Right atrium auricular region (tissue), 2 donors: Measurements from ENCODE around the gene CFAP68. TPM values are rescaled to one million over a fixed set of nuclear protein-coding genes. Genes with fewer than 3 reads are reported as not detected.

Experiments
- DNase-seq: peaks from one replicate; pipeline ENCODE4 v3.0.0-alpha.2; 2019; ENCODE audit warnings: low spot score
- H3K27ac ChIP-seq, 2 donors: fragments of 200-600 bp; sonication (generic); 1 replicate in 1 of 2; 2 replicates in 1 of 2; pipeline ENCODE4 v1.5.1; 2016 to 2019
- H3K27me3 ChIP-seq, 2 donors: fragments of 200-600 bp; sonication (generic); one replicate each; pipeline versions ENCODE4 v1.5.1 to v1.6.0; 2017 to 2019
- H3K36me3 ChIP-seq: fragments of 200-600 bp; sonication (generic); one replicate; pipeline ENCODE4 v1.5.1; 2016
- H3K4me1 ChIP-seq, 2 donors: fragments of 200-600 bp; sonication (generic); one replicate each; pipeline versions ENCODE4 v1.5.1 to v1.6.0; 2017 to 2019
- H3K4me3 ChIP-seq, 2 donors: fragments of 200-600 bp; sonication (generic); 1 replicate in 1 of 2; 2 replicates in 1 of 2; pipeline ENCODE4 v1.5.1; 2017 to 2019; ENCODE audit warnings: mild to moderate bottlenecking in 1 of 2, moderate library complexity in 1 of 2
- H3K9me3 ChIP-seq, 2 donors: fragments of 200-600 bp; sonication (generic); one replicate each; pipeline ENCODE4 v1.5.1; 2019
- CTCF ChIP-seq, 2 donors: fragments of 200-600 bp; sonication (generic); IDR thresholded peaks; one replicate each; pipeline ENCODE4 v1.5.1; 2019; ENCODE audit warnings: antibody characterized with exemption in 2 of 2
- total RNA-seq, 2 donors: library from RNA; depleted of rRNA; stranded (reverse); fragments of >200 nt; gene quantifications; one replicate each; pipeline ENCODE4 v1.1.0, GENCODE V29; 2016

CFAP68 gene
- total RNA-seq, 2 donors from 2014 or later, result 27.7 to 40.9 TPM

- Histone ChIP-seq H3K27me3 (no peaks in the 10 kb centered on the region), H3K27ac (peak overlapping the region; percentile 9 to 100), H3K4me3 (no peak overlapping the region), H3K9me3 (no peaks in the 10 kb centered on the region), H3K4me1 (peaks cover 0 to 32% of the 10 kb centered on the region in 2 donors), H3K36me3 (no peaks in the 10 kb centered on the region)
- DNase-seq, result no peak
- no peak for TF ChIP-seq CTCF (IDR thresholded peaks at IDR 0.05)
These were observed 37.4 kb downstream of the CFAP68 start for GRCh38 chr11:111916768-111917167.

DNA sequence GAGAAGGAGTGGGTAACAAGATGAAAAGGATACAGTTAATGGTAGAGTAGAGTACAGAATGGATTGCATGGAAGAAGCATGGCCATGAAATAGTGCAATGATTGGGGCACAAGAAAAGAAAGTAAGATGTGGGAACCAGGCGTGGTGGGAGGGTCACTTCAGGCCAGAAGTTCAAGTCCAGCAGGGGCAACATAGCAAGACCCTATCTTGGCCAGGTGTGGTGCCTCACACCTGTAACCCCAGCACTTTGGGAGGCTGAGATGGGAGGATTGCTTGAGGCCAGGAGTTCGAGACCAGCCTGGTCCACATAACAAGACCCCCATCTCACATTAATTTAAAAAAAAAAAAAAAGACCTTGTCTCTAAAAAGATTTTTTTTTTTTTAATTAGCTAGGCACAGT is 38.0 kb downstream of the CFAP68 start:
- Histone ChIP-seq H3K4me3 (no peak overlapping the region), H3K27ac (peak overlapping the region; percentile 9 to 100), H3K4me1 (peaks cover 0 to 38% of the 10 kb centered on the region in 2 donors), H3K9me3 (no peaks in the 10 kb centered on the region), H3K36me3 (no peaks in the 10 kb centered on the region), H3K27me3 (no peaks in the 10 kb centered on the region)
- no peak for TF ChIP-seq CTCF (IDR thresholded peaks at IDR 0.05)
- no peak for DNase-seq

DNA sequence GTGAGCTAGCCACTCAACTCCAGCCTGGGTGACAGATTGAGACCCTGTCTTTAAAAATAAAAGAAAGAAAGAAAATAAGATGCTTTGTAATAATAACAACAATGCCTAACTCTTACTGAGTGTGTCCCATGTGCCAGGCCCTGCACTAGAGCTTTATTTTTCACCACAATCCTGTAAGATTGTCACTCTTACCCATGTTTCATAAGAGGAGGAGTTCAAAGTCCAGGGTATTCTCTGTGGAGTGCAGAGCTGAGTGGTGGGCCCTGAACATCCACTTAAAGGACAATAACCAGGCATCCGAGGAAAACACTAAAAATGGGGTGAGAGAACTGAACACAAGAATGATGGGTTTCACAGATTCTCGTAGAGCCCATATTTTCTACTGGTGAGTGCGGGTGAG is 38.4 kb downstream of the CFAP68 start:
- Histone ChIP-seq H3K4me3 (no peak overlapping the region), H3K27ac (peak overlapping the region; percentile 70 to 75), H3K9me3 (no peaks in the 10 kb centered on the region), H3K27me3 (no peaks in the 10 kb centered on the region), H3K4me1 (peaks cover 0 to 42% of the 10 kb centered on the region in 2 donors), H3K36me3 (no peaks in the 10 kb centered on the region)
- TF ChIP-seq CTCF (IDR thresholded peaks at IDR 0.05), result no peak
- no peak for DNase-seq

DNA sequence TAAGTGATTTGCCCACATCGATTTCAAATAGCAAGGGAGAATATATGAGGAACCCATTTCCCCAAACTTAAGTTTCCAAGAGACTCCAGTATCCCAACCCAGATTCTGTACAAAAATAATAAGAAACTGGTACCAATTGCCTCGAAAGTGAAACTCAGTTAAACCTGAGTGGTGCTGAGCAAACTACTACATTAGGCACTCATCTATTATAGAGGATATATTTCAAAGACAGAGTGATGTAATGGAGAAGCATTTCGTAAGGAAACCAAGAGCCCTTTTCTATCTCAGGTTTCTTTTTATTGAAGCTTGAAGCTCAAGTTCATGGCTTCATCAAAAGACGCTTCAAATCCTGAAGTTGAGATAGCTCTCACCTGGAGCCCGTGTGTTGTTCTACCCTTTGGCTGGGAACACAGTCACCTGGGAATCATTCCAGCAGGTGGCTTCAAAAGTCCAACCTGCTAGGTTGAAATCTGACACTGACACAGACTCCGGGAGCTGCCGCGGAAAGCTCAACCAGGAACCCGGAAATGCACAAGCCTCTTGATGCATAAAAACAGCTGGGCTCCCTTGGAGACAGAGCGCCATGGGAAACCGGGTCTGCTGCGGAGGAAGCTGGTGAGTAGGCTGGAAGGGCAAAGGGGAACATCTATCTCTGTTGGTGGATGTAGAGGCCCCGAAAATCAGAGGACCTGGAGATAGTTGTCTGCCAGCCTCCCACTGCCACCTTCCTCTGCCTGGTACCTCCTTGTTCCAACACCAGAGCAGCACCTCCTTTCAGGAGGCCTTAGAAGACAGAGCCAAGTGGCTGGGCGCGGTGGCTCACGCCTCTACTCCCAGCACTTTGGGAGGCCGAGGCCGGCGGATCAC is 39.3 kb downstream of the CFAP68 start, which contains the start of gene C11orf52:
C11orf52 (plus strand) TSS at position 524 of the 867 bp plus-strand sequence; CDS start at position 584, 60 bp downstream.
- no peak for DNase-seq
- Histone ChIP-seq H3K36me3 (no peaks in the 10 kb centered on the region), H3K4me3 (peak within 1 kb of the TSS in 1 of 2 donors; percentile 14), H3K4me1 (peaks cover 0 to 49% of the 10 kb centered on the region in 2 donors), H3K9me3 (no peaks in the 10 kb centered on the region), H3K27me3 (no peaks in the 10 kb centered on the region), H3K27ac (peak within 1 kb of the TSS; percentile 70 to 75)
- TF ChIP-seq CTCF (IDR thresholded peaks at IDR 0.05), result no peak

- peak overlapping the region in 1 of 2 donors; percentile 11 for H3K27ac ChIP-seq
- no peak for DNase-seq
- TF ChIP-seq CTCF (IDR thresholded peaks at IDR 0.05), result no peak
These were observed 41.6 kb downstream of the CFAP68 start for GRCh38 chr11:111920908-111921307.

More at GRCh38 chr11:111920908-111921307, 41.6 kb downstream of the CFAP68 start:
- Histone ChIP-seq H3K4me1 (peaks cover 0 to 61% of the 10 kb centered on the region in 2 donors), H3K36me3 (no peaks in the 10 kb centered on the region), H3K4me3 (no peak overlapping the region), H3K27me3 (no peaks in the 10 kb centered on the region), H3K9me3 (no peaks in the 10 kb centered on the region)
